ENCODE measurements around the gene NDC80. TPM values are rescaled to one million over a fixed set of nuclear protein-coding genes. Genes with fewer than 3 reads are reported as not detected.

The NDC80 gene
- polyA plus RNA-seq, 12 donors, result 6.5 to 23.0 (median 13.8) TPM; not detected in 1

Other genes starting within 250 kb of the NDC80 start
- 10 to 100 TPM in 8 of 12 donors, 1 to 10 TPM in 3, not detected in 1; 8.9 to 17.6 (median 13.0) TPM for gene METTL4, start 52 bp upstream of the NDC80 start, polyA plus RNA-seq (ENCODE audit: insufficient read length in 12 of 12)
- gene SMCHD1, start 84.2 kb downstream of the NDC80 start, polyA plus RNA-seq (ENCODE audit: insufficient read length in 12 of 12), result 10 to 100 TPM in 11 of 12 donors, not detected in 1; 29.0 to 61.4 (median 41.2) TPM